DOHH2 (cell line): ENCODE data around the gene RNU1-4.
"Not testable (repeated sequence)": the region's sequence is repeated elsewhere in the genome, so short reads cannot be mapped to it uniquely, and the experiment has no call there.

Experiments
- CTCF ChIP-seq: fragments of 200-600 bp; sonication (generic); IDR thresholded peaks from one replicate; pipeline ENCODE4 v1.5.1; 2014; ENCODE audit warnings: antibody characterized with exemption, mild to moderate bottlenecking, low read depth, low read length; ENCODE audit not compliant: poor library complexity, severe bottlenecking
- EZH2phosphoT487 ChIP-seq: fragments of 200-600 bp; sonication (generic); IDR thresholded peaks from 2 replicates; pipeline ENCODE4 v1.6.1; 2017; ENCODE audit warnings: borderline replicate concordance, mild to moderate bottlenecking, antibody characterized with exemption, low read length, moderate library complexity, mixed read lengths

GRCh38 chr1:16755385-16755784 is 15.1 kb downstream of the RNU1-4 start:
- TF ChIP-seq CTCF, EZH2phosphoT487: not testable (repeated sequence)
